NB4 (cell line): Measurements from ENCODE around the gene UBIAD1.

ENCODE experiments used
- CTCF ChIP-seq: IDR thresholded peaks from one replicate; pipeline ENCODE4 v1.5.1; 2012; ENCODE audit warnings: low read depth, low read length
- POLR2A ChIP-seq: IDR thresholded peaks from 2 replicates; pipeline ENCODE4 v1.6.1; 2011; ENCODE audit warnings: mild to moderate bottlenecking; ENCODE audit not compliant: insufficient read length; ENCODE audit errors: extremely low read depth
- TF ChIP-seq, protein P1 (sequence below): IDR thresholded peaks from 2 replicates; pipeline ENCODE4 v1.6.1; 2011; ENCODE audit warnings: low read depth, low read length

- TF ChIP-seq CTCF, result peak; percentile 20
- peak; percentile 64 for TF ChIP-seq POLR2A
- TF ChIP-seq, protein P1, sequence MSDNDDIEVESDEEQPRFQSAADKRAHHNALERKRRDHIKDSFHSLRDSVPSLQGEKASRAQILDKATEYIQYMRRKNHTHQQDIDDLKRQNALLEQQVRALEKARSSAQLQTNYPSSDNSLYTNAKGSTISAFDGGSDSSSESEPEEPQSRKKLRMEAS, result peak; percentile 78
Measured at GRCh38 chr1:11262171-11263049, 10.6 kb upstream of the UBIAD1 start, which contains the start of gene MTOR.
